ENCODE results near the gene CDK5RAP3. TPM values are rescaled to one million over a fixed set of nuclear protein-coding genes. Genes with fewer than 3 reads are reported as not detected.
A peak's percentile ranks its signal among the peaks of the same experiment; 100 is the strongest.

The CDK5RAP3 gene
- total and polyA plus RNA-seq, 2 of the 13 experiments (the other 11 are each of a cell fraction or from before 2014, with no cell fraction given): 128 to 154 TPM

- TF ChIP-seq PTBP1 (IDR thresholded peaks at IDR 0.05; ENCODE audit: low read depth, low read length, poor library complexity, severe bottlenecking) (peak; percentile 95), ZBTB25 (CRISPR knock-in tag; IDR thresholded peaks at IDR 0.05) (peak; percentile 71; the same call in 1 of the 2 replicates), ZNF224 (CRISPR knock-in tag; IDR thresholded peaks at IDR 0.05) (peak; percentile 99), ZNF691 (CRISPR knock-in tag; IDR thresholded peaks at IDR 0.05; ENCODE audit: borderline replicate concordance, low read depth) (no peak), ZNF777 (CRISPR knock-in tag; IDR thresholded peaks at IDR 0.05) (peak; percentile 74), PCBP2 (optimal IDR thresholded peaks at IDR 0.05; ENCODE audit: low read depth, low read length, poor library complexity, severe bottlenecking) (no peak), ZFP90 (CRISPR knock-in tag; IDR thresholded peaks at IDR 0.05; ENCODE audit: borderline replicate concordance) (peak; percentile 97), NR0B2 (CRISPR knock-in tag; IDR thresholded peaks at IDR 0.05) (peak; percentile 91), MZF1 (CRISPR knock-in tag; IDR thresholded peaks at IDR 0.05; ENCODE audit: borderline replicate concordance) (no peak; the same call in 1 of the 2 replicates), ZNF761 (CRISPR knock-in tag; conservative IDR thresholded peaks at IDR 0.05) (no peak), ATF7 (IDR thresholded peaks at IDR 0.05) (no peak), ATF7 (CRISPR knock-in tag; IDR thresholded peaks at IDR 0.05) (no peak), GTF2F1 (IDR thresholded peaks at IDR 0.05; ENCODE audit: low read length) (no peak), BCL3 (CRISPR knock-in tag; IDR thresholded peaks at IDR 0.05) (peak; percentile 89; the same call in 1 of the 2 replicates), SRF (IDR thresholded peaks at IDR 0.05; ENCODE audit: low read depth, low read length) (no peak), AHDC1 (CRISPR knock-in tag; IDR thresholded peaks at IDR 0.05; ENCODE audit: borderline replicate concordance) (peak; percentile 57; the same call in 1 of the 2 replicates), E2F5 (CRISPR knock-in tag; conservative IDR thresholded peaks at IDR 0.05) (no peak; the same call in 1 of the 2 replicates), CBX1 (IDR thresholded peaks at IDR 0.05; ENCODE audit: low read depth) (peak; percentile 44)
Observed at GRCh38 chr17:47941246-47942095, 29.4 kb upstream of the CDK5RAP3 start, which contains the start of gene PNPO (continued).
